ENCODE results near the gene TPSD1.
"Not testable (repeated sequence)": the region's sequence is repeated elsewhere in the genome, so short reads cannot be mapped to it uniquely, and the experiment has no call there.

TPSD1 gene

DNA sequence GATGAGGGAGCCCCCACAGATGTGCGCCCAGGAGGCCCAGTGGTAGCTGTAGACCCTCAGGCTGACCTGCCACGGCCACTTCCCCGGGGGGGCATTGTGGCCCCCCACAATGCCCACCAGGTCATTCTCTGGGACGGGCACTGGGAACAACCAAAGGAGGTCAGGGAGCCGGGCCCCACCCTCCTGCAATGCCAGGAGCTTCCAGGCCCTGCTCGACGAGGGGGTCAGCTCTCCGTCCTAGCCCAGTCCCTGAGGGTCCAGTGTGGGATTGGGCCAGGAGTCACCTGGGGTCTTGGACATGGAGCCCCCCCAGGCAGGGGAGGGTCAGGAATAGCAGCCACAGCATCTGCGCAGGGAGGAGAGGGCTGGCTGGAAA, 7.0 kb downstream of the TPSD1 start:
- no peak for DNase-seq (ENCODE audit: low spot score)

DNA sequence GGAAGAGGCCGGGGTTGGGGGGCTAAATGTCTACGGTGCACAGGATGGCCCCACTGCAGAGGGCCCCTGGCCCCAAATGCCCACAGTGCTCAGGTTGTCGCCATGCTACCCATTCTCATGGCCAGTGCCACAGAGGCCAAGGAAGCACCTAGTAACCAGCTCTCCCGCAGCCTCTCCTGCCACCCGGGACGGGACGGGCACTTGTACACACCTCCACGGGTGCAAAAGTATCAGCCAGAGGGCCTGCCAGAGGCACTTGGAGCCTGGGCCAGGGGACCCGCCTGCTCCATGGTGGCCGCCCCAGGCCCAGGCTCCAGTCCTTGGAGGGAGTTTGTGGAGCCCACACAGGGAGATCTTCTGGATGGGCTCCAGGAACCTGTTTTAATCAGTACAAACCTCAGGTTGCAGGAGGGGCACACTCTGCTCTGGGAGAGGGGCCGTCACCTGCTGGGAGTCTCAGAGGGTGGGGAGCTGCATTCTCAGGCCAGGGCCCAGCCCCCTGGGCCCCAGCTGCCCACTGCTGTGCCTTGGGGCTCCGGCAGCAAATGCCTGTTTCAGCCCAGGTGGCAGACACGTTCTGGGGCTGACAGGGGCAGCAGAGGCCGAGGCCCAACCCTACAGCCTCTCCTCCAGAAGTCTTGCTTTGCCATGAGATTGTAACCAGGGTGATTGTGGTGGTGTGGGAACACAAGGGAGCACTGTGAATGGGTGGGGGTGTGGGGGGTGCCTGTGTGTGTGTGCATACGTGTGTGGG, 7.9 kb downstream of the TPSD1 start:
- no peak for DNase-seq (ENCODE audit: low spot score)

DNA sequence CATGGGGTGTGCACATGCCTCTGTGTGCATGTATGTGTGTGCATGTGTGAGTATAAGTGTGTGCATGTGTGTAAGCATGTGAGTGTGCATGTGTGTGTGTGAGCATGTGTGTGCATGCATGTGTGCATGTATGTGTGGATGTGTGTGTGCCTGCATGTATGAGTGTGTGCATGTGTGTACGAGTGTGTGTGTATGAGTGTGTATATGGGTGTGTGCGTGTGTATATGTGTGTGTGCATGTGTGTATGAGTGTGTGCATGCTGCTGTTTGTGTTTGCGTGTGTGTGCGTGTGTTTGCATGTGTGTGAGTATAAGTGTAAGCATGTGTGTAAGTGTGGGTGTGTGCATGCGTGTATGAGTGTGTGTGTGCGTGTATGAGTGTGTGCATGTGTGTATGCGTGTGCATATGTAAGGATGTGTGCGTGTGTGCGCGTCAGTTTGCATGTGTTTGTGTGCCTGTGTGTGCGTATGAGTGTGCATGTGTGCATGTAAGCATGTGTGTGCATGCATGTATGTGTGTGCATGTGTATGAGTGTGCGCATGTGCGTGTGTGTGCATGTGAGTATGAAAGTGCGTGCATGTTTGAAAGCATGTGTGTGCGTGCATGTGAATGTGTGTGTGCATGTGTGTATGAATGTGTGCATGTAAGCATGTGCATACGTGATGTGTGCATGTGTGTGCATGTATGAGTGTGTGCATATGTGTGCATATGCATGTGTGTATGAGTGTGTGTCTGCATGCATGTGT, 8.6 kb downstream of the TPSD1 start:
- DNase-seq (ENCODE audit: low spot score): no peak

DNA sequence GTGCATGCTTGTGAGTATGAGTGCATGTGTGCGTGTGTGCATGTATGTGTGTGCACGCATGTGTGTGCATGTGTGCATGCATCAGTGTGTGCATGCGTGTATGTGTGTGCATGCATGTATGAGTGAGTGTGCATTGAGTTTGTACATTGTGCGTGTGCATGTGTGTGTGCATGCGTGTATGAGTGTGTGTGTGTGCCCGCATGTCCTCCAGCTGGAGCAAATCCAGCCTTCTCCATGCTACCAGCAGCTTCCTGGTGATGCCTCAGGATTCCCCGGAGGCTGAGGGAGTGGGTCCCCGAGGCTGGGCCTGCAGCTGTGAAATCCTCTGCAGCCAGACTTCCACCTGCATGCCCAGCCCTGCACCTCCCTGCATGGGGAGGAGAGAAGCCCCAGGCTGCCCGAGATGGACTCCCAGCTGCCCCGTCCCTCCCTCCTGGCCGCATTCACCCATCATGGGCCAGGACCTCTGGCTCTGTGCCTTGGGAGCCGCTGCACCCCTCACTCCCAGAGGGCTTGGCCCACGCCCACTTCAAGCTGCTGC, 9.3 kb downstream of the TPSD1 start:
- DNase-seq (ENCODE audit: low spot score): no peak

DNA sequence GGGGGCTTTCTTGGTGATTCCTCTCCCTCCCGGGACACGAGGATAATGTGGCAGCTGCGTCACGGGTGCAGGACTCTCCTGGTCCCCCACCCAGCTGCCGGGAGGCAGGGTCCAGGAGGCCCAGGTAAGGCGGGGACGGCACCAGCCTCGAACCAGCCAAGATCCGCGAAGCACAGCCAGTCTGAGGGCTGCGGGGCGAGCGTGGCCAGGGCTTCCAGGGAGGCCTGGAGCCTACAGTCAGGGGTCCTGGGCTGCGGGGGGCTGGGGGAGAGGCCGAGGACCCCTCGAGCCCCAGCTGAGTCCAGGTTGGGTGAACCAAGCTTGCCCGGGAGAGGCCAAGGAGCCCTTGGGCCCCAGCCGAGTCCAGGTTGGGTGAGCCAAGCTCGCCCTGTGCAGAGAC, 10.0 kb downstream of the TPSD1 start:
- DNase-seq (ENCODE audit: low spot score): no peak

DNA sequence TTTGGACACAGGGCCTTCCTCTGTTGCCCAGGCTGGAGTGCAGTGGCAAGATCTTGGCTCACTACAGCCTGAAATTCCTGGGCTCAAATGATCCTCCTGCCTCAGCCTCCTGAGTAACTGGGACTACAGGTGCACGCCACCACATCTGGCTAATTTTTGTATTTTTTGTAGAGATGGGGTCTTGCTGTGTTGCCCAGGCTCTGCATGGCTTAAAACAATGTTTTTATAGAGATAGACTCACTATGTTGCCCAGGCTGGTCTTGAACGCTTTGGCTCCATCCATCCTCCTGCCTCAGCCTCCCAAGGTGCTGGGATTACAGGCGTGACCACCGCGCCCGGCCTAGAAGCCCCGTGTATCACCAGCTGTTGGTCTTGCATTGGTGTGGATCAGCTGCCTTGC, 13.5 kb downstream of the TPSD1 start:
- not testable (repeated sequence) for DNase-seq (ENCODE audit: low spot score)

DNA sequence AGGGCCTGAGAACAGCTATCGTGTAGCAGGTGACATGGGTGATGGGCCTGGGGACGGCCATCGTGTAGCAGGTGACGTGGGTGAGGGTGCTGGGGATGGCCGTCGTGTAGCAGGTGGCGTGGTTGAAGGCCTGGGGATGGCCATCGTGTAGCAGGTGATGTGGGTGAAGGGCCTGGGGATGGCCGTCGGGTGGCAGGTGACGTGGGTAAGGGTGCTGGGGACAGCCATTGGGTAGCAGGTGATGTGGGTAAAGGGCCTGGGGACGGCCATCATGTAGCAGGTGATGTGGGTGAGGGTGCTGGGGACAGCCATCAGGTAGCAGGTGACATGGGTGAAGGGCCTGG, 15.5 kb downstream of the TPSD1 start:
- no peak for DNase-seq (ENCODE audit: low spot score)

DNA sequence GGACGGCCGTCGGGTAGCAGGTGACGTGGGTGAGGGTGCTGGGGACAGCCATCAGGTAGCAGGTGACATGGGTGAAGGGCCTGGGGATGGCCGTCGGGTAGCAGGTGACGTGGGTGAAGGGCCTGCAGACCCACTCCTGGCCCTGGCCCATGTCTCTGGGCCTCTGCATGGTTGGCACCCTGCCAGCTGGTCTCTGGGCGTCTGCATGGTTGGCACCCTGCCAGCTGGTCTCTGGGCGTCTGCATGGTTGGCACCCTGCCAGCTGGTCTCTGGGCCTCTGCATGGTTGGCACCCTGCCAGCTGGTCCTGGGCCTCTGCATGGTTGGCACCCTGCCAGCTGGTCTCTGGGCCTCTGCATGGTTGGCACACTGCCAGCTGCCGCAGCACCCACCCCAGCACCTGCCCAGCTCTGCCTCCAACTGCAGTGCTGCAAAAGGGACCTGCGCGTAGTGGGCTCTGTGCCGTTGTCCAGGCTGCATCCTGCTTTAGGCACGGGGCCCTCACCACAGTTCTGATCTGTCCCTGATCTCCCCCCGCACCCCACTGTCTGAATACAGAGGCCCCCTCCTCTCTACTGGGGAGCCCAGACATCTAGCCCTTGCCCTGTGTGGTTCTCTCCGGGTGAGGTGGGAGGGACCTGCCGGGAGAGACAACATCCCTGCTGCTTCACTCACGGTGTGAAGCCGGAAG, 16.0 kb downstream of the TPSD1 start:
- not testable (repeated sequence) for DNase-seq (ENCODE audit: low spot score)

DNA sequence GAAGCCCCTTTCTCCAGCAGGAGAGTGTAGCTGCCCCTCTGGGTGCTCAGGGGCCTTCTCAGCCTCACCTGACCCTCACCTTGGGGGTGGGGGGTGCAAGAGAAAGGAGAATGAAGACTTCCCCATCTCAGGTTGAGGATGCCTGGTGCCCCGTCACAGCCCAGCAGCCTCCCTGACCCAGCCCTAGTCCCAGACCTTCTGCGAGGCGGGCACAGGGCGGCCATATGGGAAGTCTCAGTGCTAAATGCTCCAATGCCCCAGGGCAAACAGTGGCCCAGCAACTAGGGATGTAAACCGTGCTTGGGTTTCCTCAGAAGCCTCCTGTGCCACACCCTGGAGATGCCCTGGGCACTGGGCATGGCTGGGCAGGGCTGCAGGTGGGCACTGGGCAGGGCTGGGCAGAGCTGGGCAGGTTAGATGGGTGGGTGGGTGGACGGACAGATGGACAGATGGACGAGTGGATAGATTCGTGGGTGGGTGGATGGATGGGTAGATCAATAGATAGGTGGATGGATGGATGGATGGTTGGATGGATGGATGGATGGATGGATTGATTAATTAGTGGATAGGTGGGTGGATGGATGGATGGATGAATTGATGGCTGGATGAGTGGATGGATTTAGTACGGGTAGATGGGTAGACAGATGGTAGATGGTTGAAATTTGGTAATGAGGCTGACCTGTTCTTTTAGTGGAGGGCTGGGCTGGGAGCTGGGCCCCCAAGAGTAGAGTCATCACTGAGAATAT, 16.8 kb downstream of the TPSD1 start:
- no peak for DNase-seq (ENCODE audit: low spot score)

DNA sequence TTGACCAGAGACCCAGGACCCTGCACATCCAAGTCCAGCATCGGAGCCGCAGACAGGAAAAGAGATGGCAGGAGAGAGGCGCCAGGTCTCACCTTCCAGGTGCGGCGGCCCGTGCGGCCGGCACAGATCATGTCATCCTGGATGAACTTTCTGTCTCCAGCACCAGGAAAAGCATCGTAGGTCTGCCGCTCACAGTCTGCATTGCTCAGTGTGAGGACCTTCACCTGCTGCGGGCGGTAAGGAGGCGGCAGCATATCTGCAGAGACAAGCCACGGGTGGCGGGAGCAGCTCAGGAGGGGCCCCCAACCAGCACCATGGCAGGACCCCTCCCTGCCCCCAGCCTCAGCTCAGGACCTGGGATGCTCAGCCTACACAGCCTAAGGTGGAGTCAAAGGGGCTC, 17.9 kb downstream of the TPSD1 start:
- DNase-seq (ENCODE audit: low spot score): no peak

DNA sequence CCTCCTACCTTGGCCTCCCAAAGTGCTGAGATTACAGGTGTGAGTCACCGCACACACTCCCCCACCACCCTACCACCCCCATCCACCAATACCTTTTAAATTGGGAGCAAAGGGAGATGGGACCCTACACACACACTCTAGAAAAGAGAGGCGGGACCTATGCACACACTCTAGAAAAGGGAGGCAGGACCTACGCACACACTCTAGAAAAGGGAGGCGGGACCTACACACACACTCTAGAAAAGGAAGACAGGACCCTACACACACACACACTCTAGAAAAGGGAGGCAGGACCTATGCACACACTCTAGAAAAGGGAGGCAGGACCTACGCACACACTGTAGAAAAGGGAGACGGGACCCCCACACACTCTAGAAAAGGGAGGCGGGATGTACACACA, 18.9 kb downstream of the TPSD1 start:
- DNase-seq (ENCODE audit: low spot score): no peak

DNA sequence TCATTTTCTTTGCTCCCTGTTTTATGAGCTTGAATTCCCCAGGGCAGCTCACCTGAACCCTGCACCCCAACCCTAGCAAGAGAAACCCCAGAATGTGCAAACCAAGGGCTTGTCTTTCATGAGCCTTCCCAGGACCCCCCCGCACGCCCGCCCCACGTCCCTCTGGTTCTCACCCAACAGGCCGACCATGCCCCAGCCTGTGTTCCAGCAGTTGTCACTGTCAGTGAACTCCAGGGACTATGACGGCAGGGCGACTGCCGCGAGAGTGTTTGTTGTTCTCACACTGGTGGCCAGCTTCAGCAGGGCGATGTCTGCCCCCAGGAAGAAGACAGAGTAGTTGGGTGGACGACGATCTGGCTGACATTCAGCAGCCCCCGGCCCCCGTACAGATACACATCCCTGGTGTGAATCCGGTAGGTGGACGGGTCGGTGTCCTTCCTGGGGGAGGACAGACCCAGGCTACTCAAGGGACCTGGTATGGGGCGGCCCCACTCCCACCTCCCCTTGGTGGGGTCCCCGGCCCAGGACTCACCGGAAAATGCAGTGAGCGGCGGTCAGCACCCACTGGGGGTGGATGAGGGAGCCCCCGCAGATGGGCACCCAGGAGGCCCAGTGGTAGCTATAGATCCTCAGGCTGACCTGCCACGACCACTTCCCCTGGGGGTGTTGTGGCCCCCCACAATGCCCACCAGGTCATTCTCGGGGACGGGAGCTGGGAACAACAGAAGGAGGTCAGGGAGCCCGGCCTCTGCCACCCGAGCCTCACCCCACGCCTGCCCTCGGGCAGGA, 20.1 kb downstream of the TPSD1 start:
- DNase-seq (ENCODE audit: low spot score): no peak

DNA sequence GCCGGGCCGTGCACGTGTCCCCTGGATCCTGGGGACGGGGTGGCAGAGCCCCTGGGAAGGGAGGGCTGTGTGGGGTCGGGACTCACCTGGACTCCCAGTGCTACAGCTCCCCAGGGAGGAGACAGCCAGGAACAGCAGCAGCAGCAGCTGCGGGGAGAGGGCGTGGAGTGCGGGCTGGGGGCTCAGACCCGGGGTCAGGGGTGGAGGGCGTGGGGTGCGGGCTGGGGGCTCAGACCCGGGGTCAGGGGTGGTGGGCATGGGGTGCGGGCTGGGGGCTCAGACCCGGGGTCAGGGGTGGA, 20.7 kb downstream of the TPSD1 start:
- no peak for DNase-seq (ENCODE audit: low spot score)

DNA sequence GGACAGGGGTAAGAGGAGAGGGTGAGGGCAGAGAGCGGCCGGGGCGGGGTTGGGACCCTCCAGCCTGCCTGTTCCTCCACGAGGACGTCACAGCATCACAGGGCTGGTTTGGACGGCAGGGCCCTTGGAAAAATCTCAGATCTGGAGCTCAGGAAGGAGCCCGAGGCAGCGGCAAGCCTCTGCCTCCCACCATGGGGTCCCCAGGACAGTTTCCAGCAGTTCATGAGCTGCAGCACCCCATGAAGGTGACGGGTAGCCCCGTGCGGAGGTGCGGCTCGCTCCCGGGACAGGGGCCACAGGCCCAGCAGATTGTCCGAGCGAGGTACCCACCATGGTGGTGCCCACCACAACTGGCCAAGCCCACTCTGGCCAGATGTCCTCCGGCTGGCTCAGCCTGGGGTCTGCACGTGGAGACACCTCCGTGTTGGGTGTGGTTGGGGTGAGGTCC, 21.3 kb downstream of the TPSD1 start:
- no peak for DNase-seq (ENCODE audit: low spot score)

DNA sequence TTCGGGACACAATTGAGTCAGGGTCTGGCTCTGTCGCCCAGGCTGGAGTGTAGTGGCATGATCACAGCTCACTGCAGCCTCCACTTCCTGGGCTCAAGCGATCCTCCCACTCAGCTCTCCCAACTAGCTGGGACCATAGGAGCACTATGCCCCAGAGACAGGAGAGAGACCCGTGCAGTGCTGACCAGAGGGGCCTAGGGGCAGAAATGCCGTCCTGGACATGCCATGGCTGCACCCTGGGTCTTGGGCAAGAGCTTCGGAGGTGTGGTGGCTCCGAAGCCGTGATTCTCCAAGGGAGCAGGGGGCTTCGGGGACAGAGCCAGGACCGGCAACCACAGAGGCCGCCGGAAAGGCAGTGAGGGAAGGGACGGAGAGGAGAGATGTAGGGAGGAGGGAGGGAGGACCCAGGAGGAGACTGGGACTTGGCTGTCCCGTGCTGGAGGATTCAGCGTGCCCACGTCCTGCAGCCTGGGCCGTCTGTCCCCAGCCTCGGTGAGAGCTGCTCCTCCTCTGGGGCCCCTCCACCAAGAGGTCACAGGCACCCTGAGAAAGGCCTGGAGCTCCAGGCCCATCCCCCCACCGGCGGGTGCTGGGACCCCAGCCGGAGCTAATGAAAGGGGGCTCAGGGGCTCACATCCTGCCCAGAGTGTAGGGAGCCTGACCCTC, 21.9 kb downstream of the TPSD1 start:
- no peak for DNase-seq (ENCODE audit: low spot score)

DNA sequence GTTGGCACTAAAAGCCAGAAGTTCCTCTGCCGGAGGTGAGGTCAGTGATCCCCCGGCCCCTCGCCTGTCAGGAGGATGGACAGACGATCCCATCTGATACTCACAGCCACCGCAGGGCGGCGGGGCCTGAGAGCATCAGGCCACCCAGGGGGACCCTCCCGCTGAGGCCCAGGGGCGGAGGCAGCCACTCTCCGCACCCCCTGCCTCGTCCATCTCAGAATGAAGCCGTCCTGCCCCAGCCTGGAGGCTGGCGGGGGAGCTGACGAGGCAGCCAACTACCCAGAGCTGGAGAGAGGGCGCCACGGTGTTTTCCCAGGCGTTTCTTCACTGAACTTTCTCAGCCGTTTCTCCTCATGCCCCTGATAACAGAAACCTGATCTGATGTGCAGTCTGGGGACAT, 22.6 kb downstream of the TPSD1 start:
- DNase-seq (ENCODE audit: low spot score): no peak

DNA sequence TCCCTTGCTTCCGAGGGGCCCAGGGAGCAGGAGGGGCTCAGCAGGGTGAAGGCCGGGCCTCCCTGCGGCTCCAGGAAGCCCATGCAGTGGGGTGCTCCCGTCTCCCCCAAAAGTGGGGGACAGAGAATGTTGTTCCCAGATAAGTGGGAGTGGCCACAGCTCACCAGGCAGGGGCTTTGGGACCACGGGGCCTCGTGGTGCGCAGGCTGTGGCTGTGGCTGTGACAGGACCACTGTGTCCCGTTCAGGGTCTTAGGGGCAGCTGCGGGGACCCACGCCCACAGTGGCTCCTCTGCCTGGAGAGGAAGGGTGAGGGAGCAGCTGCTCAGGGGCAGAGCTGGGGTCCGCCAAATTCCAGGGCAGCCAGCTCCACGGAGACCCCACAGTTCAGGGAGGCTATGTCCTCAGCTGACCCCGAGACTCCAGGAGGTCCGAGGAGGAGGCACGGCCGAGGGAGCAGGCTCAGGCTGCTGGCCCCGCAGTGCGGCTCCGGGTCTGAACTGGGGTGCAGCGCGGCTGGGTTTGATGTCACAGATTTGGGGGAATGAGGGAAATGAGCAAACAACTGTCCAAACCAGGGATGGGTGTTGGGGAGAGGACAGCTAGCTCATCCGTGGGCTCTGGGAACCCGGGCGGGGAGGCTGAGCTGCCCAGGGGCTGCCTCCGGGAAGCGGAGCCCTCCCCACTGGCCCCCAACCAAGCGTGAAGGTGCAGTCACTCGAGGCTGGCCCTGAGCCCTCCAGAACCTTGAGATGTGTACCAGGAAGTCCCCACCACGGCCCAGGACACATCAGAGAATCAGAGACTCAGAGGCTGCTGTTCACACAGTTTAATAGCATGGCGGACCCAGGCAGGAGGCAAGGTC, 23.4 kb downstream of the TPSD1 start:
- no peak for DNase-seq (ENCODE audit: low spot score)

DNA sequence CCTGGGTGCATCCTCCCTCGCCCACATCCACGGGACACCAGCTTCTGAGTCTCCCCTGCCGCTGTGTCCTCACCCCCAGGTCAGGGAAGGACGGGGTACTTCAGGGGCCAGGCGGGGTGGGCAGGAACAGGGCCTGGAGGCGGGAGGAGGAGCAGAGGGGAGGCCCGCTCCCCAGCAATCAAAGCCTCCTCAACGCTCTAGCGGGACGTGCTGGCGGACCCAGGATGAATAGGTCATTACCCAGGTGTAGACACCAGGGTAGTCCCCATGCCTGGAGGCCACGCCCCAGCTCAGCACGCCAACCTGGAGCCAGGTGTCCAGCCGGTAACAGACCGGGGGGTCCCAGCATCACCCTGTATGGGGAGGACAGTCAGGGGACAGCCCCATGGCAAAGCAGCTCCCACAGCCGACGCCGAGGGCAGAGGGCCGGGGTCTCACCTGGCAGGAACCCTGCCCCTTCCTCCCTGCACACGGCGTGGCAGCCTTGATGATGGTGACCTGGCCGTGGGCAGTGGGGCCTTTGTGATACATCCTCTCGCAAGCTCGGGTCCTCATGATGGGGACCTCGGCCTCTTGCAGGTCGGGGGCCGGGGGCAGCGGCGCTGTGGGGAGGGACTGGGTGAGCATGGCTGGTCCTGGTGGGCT, 24.2 kb downstream of the TPSD1 start:
- DNase-seq (ENCODE audit: low spot score): no peak

DNA sequence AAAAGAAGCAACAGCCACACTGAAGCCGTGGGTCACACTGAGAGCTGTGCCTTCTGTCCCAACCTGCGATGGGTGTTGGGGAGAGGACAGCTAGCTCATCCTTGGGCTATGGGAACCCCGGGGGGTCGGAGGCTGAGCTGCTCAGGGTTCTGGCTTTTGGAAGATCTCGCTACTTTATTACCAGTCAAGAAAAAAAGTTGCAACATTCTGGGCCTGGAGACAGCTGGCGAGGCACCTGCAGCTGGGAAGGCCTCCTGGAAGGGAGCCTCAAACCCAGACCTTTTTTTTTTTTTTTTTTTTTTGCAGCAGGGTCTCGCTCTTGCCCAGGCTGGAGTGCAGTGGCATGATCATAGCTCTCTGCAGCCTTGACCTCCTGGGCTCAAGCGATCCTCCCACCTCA, 24.9 kb downstream of the TPSD1 start:
- DNase-seq (ENCODE audit: low spot score): no peak

DNA sequence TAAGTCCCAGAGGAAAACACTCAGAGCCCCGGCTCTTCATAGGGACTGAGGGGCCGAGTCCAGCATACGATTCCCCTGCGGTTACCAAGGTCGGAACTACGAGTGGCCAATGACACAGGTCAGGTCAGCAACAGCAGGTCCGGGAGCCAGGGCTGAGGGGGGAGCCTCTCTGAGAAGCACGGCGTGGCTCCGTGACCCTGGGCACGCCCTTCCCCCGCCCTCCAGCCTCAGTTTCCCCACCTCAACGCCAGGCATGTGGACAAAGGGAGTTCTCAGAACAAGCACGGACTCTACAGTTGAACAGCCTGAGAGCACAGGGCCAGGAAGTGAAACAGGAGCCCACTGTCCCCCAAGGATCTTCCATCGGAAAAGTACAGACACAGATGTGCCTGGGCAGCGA, 25.6 kb downstream of the TPSD1 start:
- no peak for DNase-seq (ENCODE audit: low spot score)
